CD8-positive, alpha-beta memory T cell (primary cell): ENCODE data around the gene UST. TPM values are rescaled to one million over a fixed set of nuclear protein-coding genes. Genes with fewer than 3 reads are reported as not detected.
A peak's percentile ranks its signal among the peaks of the same experiment; 100 is the strongest.

ENCODE experiments used
- CTCF ChIA-PET: fragments of 350-600 bp; sonication (Branson Sonifier 250); formaldehyde crosslinking; loops from one replicate; lab custom pipeline; 2021; ENCODE audit warnings: antibody characterized with exemption; lab: Charles Lee
- POLR2A ChIA-PET: fragments of 350-600 bp; sonication (Branson Sonifier 250); formaldehyde crosslinking; loops from one replicate; lab custom pipeline; 2021; ENCODE audit warnings: antibody characterized with exemption; lab: Charles Lee
- DNase-seq, 5 donors: peaks; one replicate each; pipeline versions ENCODE4 v3.0.0 to v3.0.0-alpha.2; 2020 to 2022; ENCODE audit warnings: mixed read lengths in 1 of 5
- H3K27ac ChIP-seq: one replicate; pipeline ENCODE4 v1.7.0; 2013; ENCODE audit warnings: low read depth, mild to moderate bottlenecking, low read length, moderate library complexity
- H3K27me3 ChIP-seq: 2 replicates; pipeline ENCODE4 v1.7.0; 2013; ENCODE audit warnings: low read length, mild to moderate bottlenecking; ENCODE audit not compliant: insufficient read depth, poor library complexity, severe bottlenecking
- H3K36me3 ChIP-seq: 2 replicates; pipeline ENCODE4 v1.7.0; 2013; ENCODE audit warnings: mild to moderate bottlenecking, low read length, moderate library complexity; ENCODE audit not compliant: insufficient read depth
- H3K4me1 ChIP-seq: 2 replicates; pipeline ENCODE4 v1.7.0; 2013; ENCODE audit warnings: mild to moderate bottlenecking, low read length, moderate library complexity; ENCODE audit not compliant: insufficient read depth
- H3K4me3 ChIP-seq: 2 replicates; pipeline ENCODE4 v1.7.0; 2013; ENCODE audit warnings: mild to moderate bottlenecking, low read length
- H3K9me3 ChIP-seq: 2 replicates; pipeline ENCODE4 v1.7.0; 2013; ENCODE audit warnings: mild to moderate bottlenecking, low read length
- H3K27ac Mint-ChIP-seq, 8 donors: one replicate each; pipeline ENCODE4 v1.8.0; 2020 to 2021; ENCODE audit warnings: mixed read lengths in 8 of 8, mild to moderate bottlenecking in 6 of 8, inconsistent platforms in 3 of 8, moderate library complexity in 3 of 8
- H3K27me3 Mint-ChIP-seq, 2 donors: one replicate each; pipeline ENCODE4 v1.8.0; 2020 to 2021; ENCODE audit warnings: mixed read lengths in 2 of 2, mild to moderate bottlenecking in 1 of 2, moderate library complexity in 1 of 2
- H3K36me3 Mint-ChIP-seq, 3 donors: one replicate each; pipeline ENCODE4 v1.8.0; 2020 to 2021; ENCODE audit warnings: mixed read lengths in 3 of 3, inconsistent platforms in 1 of 3, mild to moderate bottlenecking in 1 of 3
- H3K4me1 Mint-ChIP-seq, 3 donors: one replicate each; pipeline ENCODE4 v1.8.0; 2020 to 2021; ENCODE audit warnings: mixed read lengths in 3 of 3, inconsistent platforms in 1 of 3, mild to moderate bottlenecking in 1 of 3
- H3K4me3 Mint-ChIP-seq, 7 donors: one replicate each; pipeline ENCODE4 v1.8.0; 2020 to 2021; ENCODE audit warnings: mixed read lengths in 7 of 7, mild to moderate bottlenecking in 6 of 7, moderate library complexity in 4 of 7, inconsistent platforms in 2 of 7
- H3K9me3 Mint-ChIP-seq, 5 donors: one replicate each; pipeline ENCODE4 v1.8.0; 2020 to 2022; ENCODE audit warnings: mixed read lengths in 5 of 5, mild to moderate bottlenecking in 3 of 5, moderate library complexity in 2 of 5, inconsistent platforms in 1 of 5
- polyA plus RNA-seq: library from polyadenylated mRNA; unstranded; fragments of 300-500 nt; fragmentation: Illumina TruSeq; gene quantifications from one replicate; pipeline ENCODE4 v1.2.3, GENCODE V29; 2021
- total RNA-seq, 2 experiments: library from RNA; stranded (reverse); gene quantifications; one replicate each; pipeline ENCODE4 v1.2.3, GENCODE V29; 2021

The UST gene
- total and polyA plus RNA-seq, 3 experiments from 2014 or later = 2.4 to 7.8 (median 6.4) TPM

DNA sequence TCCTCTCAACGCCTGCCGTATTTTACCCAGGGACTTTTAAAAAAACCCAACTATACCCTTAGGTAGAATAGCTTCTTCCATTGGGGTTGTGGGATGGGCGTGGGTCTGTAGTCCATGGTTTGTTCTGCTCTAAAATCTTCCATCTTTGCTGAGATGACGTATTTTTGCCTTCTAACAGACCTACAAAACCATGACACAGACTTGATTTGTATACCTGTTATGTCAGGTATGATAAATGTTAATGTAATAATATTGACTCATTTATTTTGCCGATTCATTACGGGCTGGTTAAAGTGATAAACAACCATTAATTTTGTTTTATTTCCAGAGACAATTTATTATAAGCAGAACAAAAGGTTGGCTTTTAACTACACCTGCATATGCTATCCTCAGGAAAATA lies 48.7 kb downstream of the UST start:
- peaks cover 2 to 13% (median 4%) of the 10 kb centered on the region in 3 donors for H3K36me3 Mint-ChIP-seq
- peaks cover 0 to 1% of the 10 kb centered on the region in 2 donors for H3K27me3 Mint-ChIP-seq
- peaks cover 0 to 7% (median 0%) of the 10 kb centered on the region in 5 donors for H3K9me3 Mint-ChIP-seq
- peaks cover 17 to 48% (median 41%) of the 10 kb centered on the region in 3 donors for H3K4me1 Mint-ChIP-seq
- no peak for DNase-seq
- Histone ChIP-seq H3K27me3 (no peaks in the 10 kb centered on the region), H3K4me3 (no peak overlapping the region), H3K27ac (no peak overlapping the region), H3K36me3 (no peaks in the 10 kb centered on the region), H3K4me1 (no peaks in the 10 kb centered on the region), H3K9me3 (peaks cover 5% of the 10 kb centered on the region)
- no peak overlapping the region for H3K4me3 Mint-ChIP-seq
- ChIA-PET POLR2A (no interaction called here), CTCF (no interaction called here)
- H3K27ac Mint-ChIP-seq = no peak overlapping the region

DNA sequence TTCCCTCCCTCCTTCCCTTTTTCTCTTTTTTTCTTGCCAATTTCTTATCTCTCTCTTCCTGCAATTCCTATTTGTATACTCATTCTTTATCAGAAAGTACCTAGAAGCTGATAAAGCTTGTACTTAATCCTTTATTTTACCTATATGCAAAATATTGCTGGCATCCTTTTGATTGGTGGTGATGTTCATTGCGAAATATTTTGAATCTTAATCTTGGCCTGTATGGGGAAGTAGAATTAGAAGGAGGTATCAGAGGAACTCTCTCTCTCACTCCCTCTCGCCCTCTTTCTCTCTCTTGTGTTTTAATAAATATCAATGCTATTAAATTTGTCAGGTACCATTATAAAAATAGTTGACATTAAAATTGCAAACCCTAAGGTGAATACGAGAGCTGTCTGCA lies 52.8 kb downstream of the UST start:
- Mint-ChIP-seq H3K9me3 (no peaks in the 10 kb centered on the region), H3K4me3 (no peak overlapping the region), H3K4me1 (peaks cover 21 to 45% (median 44%) of the 10 kb centered on the region in 3 donors), H3K36me3 (peaks cover 0 to 2% (median 0%) of the 10 kb centered on the region in 3 donors), H3K27ac (peak overlapping the region in 1 of 8 donors; percentile 5), H3K27me3 (no peaks in the 10 kb centered on the region)
- no peaks in the 10 kb centered on the region for H3K36me3 ChIP-seq
- no peaks in the 10 kb centered on the region for H3K27me3 ChIP-seq
- ChIA-PET CTCF (no interaction called here), POLR2A (no interaction called here)
- no peak overlapping the region for H3K4me3 ChIP-seq
- no peaks in the 10 kb centered on the region for H3K9me3 ChIP-seq
- no peak overlapping the region for H3K27ac ChIP-seq
- no peak for DNase-seq
- no peaks in the 10 kb centered on the region for H3K4me1 ChIP-seq

DNA sequence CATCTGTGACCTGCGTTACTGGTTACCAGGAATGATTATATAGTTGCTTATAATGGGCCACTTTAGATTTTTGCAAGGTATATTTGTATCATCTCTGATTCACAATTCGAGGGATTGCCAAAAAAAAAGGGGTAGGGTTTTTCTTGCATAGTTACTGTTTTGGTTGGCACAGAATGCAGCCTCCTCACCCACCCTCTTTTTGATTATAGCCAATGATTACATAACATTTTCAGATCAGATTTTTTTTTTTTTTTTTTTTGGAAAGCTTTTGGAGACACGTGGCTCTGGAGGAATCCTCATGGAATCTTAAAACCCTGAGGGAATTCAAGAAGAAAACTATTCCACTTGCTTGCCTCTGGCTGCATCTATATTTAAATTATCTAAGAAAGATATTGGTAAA lies 53.7 kb downstream of the UST start:
- Mint-ChIP-seq H3K36me3 (peaks cover 0 to 2% (median 0%) of the 10 kb centered on the region in 3 donors), H3K27me3 (no peaks in the 10 kb centered on the region), H3K9me3 (no peaks in the 10 kb centered on the region), H3K27ac (no peak overlapping the region), H3K4me3 (no peak overlapping the region), H3K4me1 (peaks cover 21 to 49% (median 47%) of the 10 kb centered on the region in 3 donors)
- no peak for DNase-seq
- H3K36me3 ChIP-seq = no peaks in the 10 kb centered on the region
- CTCF ChIA-PET = no interaction called here
- H3K4me1 ChIP-seq = no peaks in the 10 kb centered on the region
- H3K27ac ChIP-seq = no peak overlapping the region
- no peak overlapping the region for H3K4me3 ChIP-seq
- POLR2A ChIA-PET = no interaction called here
- no peaks in the 10 kb centered on the region for H3K27me3 ChIP-seq
- H3K9me3 ChIP-seq = no peaks in the 10 kb centered on the region

DNA sequence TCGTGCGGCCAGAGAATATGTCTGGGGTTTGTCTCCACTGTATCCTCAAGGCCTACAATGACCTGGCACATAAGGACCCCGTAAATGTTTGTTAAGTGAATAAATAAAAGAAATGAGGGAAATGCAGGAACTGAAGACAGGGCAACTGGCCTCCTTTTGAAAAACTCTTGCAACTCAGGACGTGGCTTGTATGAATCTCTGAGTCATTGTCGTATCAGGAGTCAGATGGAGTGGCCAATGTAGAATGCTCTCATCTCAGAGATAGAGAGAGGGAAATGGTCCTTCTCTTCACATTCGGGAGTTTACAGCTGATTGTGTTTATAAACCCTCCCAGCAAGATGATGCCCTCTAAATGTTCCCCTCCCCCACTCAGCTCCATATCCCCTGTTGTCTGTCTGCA lies 57.1 kb downstream of the UST start:
- peaks cover 10 to 62% (median 40%) of the 10 kb centered on the region in 3 donors for H3K4me1 Mint-ChIP-seq
- no peaks in the 10 kb centered on the region for H3K9me3 ChIP-seq
- no peak overlapping the region for H3K27ac ChIP-seq
- H3K4me3 ChIP-seq = no peak overlapping the region
- no peaks in the 10 kb centered on the region for H3K27me3 Mint-ChIP-seq
- H3K36me3 ChIP-seq = no peaks in the 10 kb centered on the region
- no peaks in the 10 kb centered on the region for H3K27me3 ChIP-seq
- ChIA-PET CTCF (no interaction called here), POLR2A (no interaction called here)
- no peaks in the 10 kb centered on the region for H3K4me1 ChIP-seq
- no peaks in the 10 kb centered on the region for H3K36me3 Mint-ChIP-seq
- H3K27ac Mint-ChIP-seq = peak overlapping the region in 1 of 8 donors; percentile 35
- DNase-seq = no peak
- no peak overlapping the region for H3K4me3 Mint-ChIP-seq
- no peaks in the 10 kb centered on the region for H3K9me3 Mint-ChIP-seq

DNA sequence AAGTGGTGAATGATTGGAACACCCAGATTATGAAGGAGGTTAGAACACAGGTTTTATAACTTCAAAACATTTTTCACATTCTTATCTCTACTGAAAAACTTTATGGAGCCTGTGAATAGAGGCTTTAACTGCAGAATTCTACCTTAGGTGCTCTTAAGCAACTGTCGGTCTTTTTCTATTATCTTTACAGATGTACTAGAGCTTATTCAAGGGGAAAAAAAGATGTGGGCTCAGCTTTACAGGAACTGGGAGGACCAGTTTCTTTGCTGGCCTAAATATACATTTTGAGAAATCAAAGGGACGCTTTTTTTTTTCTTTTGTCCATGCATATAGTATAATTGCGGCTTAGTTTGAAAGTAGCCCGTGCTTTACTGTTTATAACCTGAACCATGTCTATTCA lies 58.9 kb downstream of the UST start:
- H3K27ac Mint-ChIP-seq = no peak overlapping the region
- H3K4me3 ChIP-seq = no peak overlapping the region
- H3K36me3 Mint-ChIP-seq = no peaks in the 10 kb centered on the region
- H3K27me3 ChIP-seq = no peaks in the 10 kb centered on the region
- H3K9me3 Mint-ChIP-seq = no peaks in the 10 kb centered on the region
- no peaks in the 10 kb centered on the region for H3K4me1 ChIP-seq
- no peaks in the 10 kb centered on the region for H3K27me3 Mint-ChIP-seq
- no peaks in the 10 kb centered on the region for H3K36me3 ChIP-seq
- H3K4me1 Mint-ChIP-seq = peaks cover 6 to 58% (median 30%) of the 10 kb centered on the region in 3 donors
- DNase-seq = no peak
- ChIA-PET CTCF (no interaction called here), POLR2A (no interaction called here)
- no peak overlapping the region for H3K27ac ChIP-seq
- H3K9me3 ChIP-seq = no peaks in the 10 kb centered on the region
- no peak overlapping the region for H3K4me3 Mint-ChIP-seq

DNA sequence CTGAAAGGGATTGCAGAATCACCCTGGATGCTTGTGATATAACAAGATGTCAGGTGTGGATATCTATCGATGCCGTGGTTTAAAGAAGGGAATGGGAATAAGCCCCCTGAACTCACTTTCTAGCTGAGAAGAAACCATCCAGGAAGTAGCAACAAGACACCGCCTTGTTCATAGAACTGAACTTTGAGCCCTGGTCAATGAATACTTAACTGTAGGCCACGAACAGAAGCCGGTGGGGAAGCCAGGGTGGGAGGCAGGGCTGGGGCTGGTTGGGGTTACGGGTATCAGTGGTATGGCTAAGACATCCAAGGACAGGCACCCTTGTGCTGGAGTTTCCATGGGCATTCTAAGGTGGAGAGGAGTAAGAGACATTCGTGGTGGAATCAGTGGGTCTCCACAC lies 61.0 kb downstream of the UST start:
- peaks cover 0 to 4% (median 0%) of the 10 kb centered on the region in 3 donors for H3K36me3 Mint-ChIP-seq
- CTCF ChIA-PET = no interaction called here
- POLR2A ChIA-PET = no interaction called here
- H3K4me1 ChIP-seq = no peaks in the 10 kb centered on the region
- H3K9me3 Mint-ChIP-seq = no peaks in the 10 kb centered on the region
- H3K9me3 ChIP-seq = no peaks in the 10 kb centered on the region
- peak overlapping the region in 1 of 8 donors; percentile 90 for H3K27ac Mint-ChIP-seq
- H3K27me3 ChIP-seq = no peaks in the 10 kb centered on the region
- H3K4me3 Mint-ChIP-seq = no peak overlapping the region
- H3K36me3 ChIP-seq = no peaks in the 10 kb centered on the region
- no peak overlapping the region for H3K4me3 ChIP-seq
- H3K27ac ChIP-seq = no peak overlapping the region
- peaks cover 2 to 49% (median 19%) of the 10 kb centered on the region in 3 donors for H3K4me1 Mint-ChIP-seq
- DNase-seq = no peak
- H3K27me3 Mint-ChIP-seq = no peaks in the 10 kb centered on the region

DNA sequence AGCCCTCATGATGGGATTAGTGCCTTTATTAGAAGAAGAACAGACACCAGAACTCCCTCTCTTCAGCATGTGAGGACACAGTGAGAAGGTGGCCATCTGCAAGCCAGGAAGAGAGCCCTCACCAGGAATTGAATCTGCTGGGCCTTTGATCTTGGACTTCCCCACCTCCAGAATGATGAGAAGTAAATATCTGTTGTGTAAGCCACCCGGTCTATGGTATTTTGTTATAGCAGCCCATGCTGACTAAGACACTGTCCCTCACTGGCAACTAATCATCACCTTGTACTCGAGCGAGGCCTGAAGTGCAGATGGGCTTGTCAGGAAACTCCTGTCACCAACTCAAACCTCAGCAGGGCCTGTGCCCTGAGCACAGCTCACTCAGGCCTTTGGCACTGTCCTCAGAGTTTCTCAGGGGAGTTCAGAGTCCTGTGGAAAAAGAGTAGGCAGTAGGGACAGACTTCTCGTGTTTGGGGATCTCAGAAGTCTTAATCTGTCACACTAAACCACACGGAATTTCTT lies 62.0 kb downstream of the UST start:
- H3K27ac ChIP-seq = no peak overlapping the region
- DNase-seq = no peak
- no peaks in the 10 kb centered on the region for H3K27me3 ChIP-seq
- Mint-ChIP-seq H3K4me3 (no peak overlapping the region), H3K9me3 (no peaks in the 10 kb centered on the region), H3K4me1 (peaks cover 2 to 45% (median 19%) of the 10 kb centered on the region in 3 donors), H3K27me3 (no peaks in the 10 kb centered on the region), H3K36me3 (peaks cover 0 to 4% (median 0%) of the 10 kb centered on the region in 3 donors), H3K27ac (peak overlapping the region in 1 of 8 donors; percentile 52)
- POLR2A ChIA-PET = no interaction called here
- no peaks in the 10 kb centered on the region for H3K9me3 ChIP-seq
- CTCF ChIA-PET = no interaction called here
- no peak overlapping the region for H3K4me3 ChIP-seq
- no peaks in the 10 kb centered on the region for H3K36me3 ChIP-seq
- H3K4me1 ChIP-seq = no peaks in the 10 kb centered on the region

DNA sequence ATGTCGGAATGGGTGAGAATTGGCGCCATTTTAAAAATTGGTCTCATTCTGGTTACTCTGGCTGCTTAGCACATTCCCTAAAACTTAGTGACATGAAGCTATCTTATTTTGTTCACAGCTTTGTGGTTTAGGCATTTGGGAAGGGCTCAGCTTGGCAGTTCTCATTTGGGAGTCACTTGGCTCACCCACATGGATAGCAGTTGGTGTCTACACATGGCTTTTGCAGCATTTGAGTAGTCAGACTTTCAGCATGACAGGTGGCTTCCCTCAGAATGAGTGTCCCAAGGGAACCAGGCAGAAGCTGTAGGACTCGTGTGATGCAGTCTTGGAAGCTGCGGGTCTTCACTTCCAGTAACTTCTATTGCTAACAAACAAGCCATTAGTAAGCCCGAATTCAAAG lies 64.6 kb downstream of the UST start:
- CTCF ChIA-PET = no interaction called here
- Mint-ChIP-seq H3K27ac (no peak overlapping the region), H3K36me3 (peaks cover 0 to 9% (median 0%) of the 10 kb centered on the region in 3 donors), H3K27me3 (no peaks in the 10 kb centered on the region), H3K9me3 (peaks cover 0 to 6% (median 0%) of the 10 kb centered on the region in 5 donors), H3K4me1 (peaks cover 2 to 37% (median 11%) of the 10 kb centered on the region in 3 donors), H3K4me3 (no peak overlapping the region)
- Histone ChIP-seq H3K27me3 (no peaks in the 10 kb centered on the region), H3K36me3 (no peaks in the 10 kb centered on the region), H3K4me1 (no peaks in the 10 kb centered on the region), H3K9me3 (no peaks in the 10 kb centered on the region), H3K27ac (no peak overlapping the region), H3K4me3 (no peak overlapping the region)
- POLR2A ChIA-PET = no interaction called here
- no peak for DNase-seq
